Measurements from ENCODE around the gene CYYR1.

- TF ChIP-seq EZH2phosphoT487 (IDR thresholded peaks at IDR 0.05; ENCODE audit: insufficient read depth, low read depth) (no peak), EZH2 (IDR thresholded peaks at IDR 0.05; ENCODE audit: insufficient read depth, poor library complexity, severe bottlenecking) (no peak)
These were observed 129.8 kb downstream of the CYYR1 start for GRCh38 chr21:26443291-26443690.
